HAP-1 (cell line): ENCODE results near the gene ADAP1.
"Not testable (repeated sequence)": the region's sequence is repeated elsewhere in the genome, so short reads cannot be mapped to it uniquely, and the experiment has no call there.

Experiments
- DNase-seq, 2 experiments: peaks; one replicate each; pipeline ENCODE4 v3.0.0-alpha.2; 2016 to 2020; ENCODE audit warnings: low spot score in 2 of 2
- H3K27me3 ChIP-seq: fragments of 250-450 bp; sonication (Bioruptor Pico); 2 replicates; pipeline ENCODE4 v1.5.1; 2020; ENCODE audit warnings: low read depth, mild to moderate bottlenecking, moderate library complexity
- H3K36me3 ChIP-seq: fragments of 250-450 bp; sonication (Bioruptor Pico); replicated peaks from 2 replicates; pipeline ENCODE4 v1.5.1; 2020; ENCODE audit warnings: mild to moderate bottlenecking
- H3K4me1 ChIP-seq: fragments of 250-450 bp; sonication (Bioruptor Pico); 2 replicates; pipeline ENCODE4 v1.5.1; 2020; ENCODE audit warnings: mild to moderate bottlenecking
- H3K4me3 ChIP-seq: fragments of 250-450 bp; sonication (Bioruptor Pico); 2 replicates; pipeline ENCODE4 v1.5.1; 2020; ENCODE audit warnings: mild to moderate bottlenecking, moderate library complexity
- H3K9me3 ChIP-seq: fragments of 250-450 bp; sonication (Bioruptor Pico); 2 replicates; pipeline ENCODE4 v1.5.1; 2020; ENCODE audit warnings: mild to moderate bottlenecking, moderate library complexity
- in situ Hi-C: fragments of 300-500 bp; cut with MboI; formaldehyde crosslinking; loops from 3 replicates; pipeline ENCODE4 v1.14.3; 2020; ENCODE audit warnings: low sequenced_read_pairs, inconsistent platforms, mixed read lengths

Gene ADAP1

GRCh38 chr7:954330-955238 is at the start of gene ADAP1:
Gene ADAP1, minus strand, starts transcription at chr7:954680. Its CDS starts 203 bp downstream, at chr7:954477.
- Histone ChIP-seq H3K4me3 (peak within 1 kb of the TSS; percentile 41), H3K36me3 (no peaks in the 10 kb centered on the region), H3K27me3 (no peaks in the 10 kb centered on the region), H3K4me1 (no peaks in the 10 kb centered on the region), H3K9me3 (no peaks in the 10 kb centered on the region)
- in situ Hi-C loops = no loop called here
- DNase-seq = peak in 1 of 2 experiments; percentile 61

- not testable (repeated sequence) for H3K4me3 ChIP-seq
Observed at GRCh38 chr7:1002445-1002844, 48.0 kb upstream of the ADAP1 start.

DNA sequence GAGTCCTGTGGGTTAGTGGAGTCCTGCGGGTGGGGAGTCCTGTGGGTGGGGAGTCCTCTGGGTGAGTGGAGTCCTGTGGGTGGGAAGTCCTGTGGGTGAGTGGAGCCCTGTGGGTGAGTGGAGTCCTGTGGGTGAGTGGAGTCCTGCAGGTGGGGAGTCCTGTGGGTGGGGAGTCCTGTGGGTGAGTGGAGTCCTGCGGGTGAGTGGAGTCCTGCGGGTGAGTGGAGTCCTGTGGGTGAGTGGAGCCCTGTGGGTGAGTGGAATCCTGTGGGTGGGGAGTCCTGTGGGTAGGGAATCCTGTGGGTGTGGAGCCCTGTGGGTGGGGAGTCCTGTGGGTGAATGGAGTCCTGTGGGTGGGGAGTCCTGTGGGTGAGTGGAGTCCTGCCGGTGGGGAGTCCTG is 47.5 kb upstream of the ADAP1 start:
- H3K36me3 ChIP-seq, H3K27me3 ChIP-seq, H3K4me3 ChIP-seq, H3K9me3 ChIP-seq, in situ Hi-C loops, DNase-seq, H3K4me1 ChIP-seq: not testable (repeated sequence)

More at GRCh38 chr7:1002445-1002844, 48.0 kb upstream of the ADAP1 start:
- DNase-seq, H3K27me3 ChIP-seq, in situ Hi-C loops, H3K4me1 ChIP-seq, H3K9me3 ChIP-seq, H3K36me3 ChIP-seq: not testable (repeated sequence)

- in situ Hi-C loops, DNase-seq, H3K9me3 ChIP-seq, H3K4me1 ChIP-seq, H3K4me3 ChIP-seq, H3K36me3 ChIP-seq, H3K27me3 ChIP-seq: not testable (repeated sequence)
Observed at GRCh38 chr7:1001069-1001770, 46.7 kb upstream of the ADAP1 start.

DNA sequence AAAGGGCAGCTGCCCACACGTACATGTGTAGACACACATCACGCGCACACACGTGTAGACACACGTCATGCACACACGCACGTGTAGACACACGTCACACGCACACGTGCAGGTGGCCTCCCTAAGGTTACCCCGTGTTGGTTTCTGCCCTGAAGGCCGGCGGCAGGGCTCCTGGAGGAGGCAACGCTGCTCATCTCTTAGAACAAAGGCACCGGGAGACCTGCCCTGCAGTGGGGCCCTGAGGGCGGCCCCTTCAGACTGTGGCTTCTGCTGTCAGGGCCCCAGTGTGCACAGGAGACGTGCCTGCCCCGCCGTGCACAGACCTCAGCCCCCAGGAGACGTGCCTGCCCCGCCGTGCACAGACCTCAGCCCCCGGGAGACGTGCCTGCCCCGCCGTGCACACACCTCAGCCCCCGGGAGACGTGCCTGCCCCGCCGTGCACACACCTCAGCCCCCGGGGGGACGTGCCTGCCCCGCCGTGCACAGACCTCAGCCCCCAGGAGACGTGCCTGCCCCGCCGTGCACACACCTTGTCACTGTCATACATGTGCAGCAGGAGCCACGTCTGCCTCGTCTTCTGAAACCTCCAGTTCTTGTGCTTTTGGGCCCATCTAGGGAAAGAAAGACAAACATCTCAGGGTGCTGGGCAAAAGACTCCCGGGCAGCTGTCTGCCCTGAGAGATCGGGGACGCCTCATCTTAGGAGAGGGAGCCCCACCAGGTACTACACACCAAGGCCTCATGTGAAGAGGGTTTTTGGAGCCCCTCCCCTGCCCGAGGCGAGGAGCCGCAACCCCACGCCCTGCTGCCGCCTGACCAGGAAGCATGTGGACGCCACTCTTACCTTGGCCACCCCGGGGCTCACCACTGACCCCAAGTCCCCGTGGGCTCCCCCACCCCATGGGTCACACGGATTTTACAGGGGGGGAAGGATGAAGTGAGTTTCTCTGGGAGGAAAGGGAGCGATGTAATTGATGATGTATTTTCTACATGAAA is 45.8 kb upstream of the ADAP1 start:
- H3K4me3 ChIP-seq = no peak overlapping the region
- no peaks in the 10 kb centered on the region for H3K9me3 ChIP-seq
- no peak for DNase-seq
- no peaks in the 10 kb centered on the region for H3K27me3 ChIP-seq
- no peaks in the 10 kb centered on the region; the same call in 1 of the 2 replicates for H3K36me3 ChIP-seq
- no peaks in the 10 kb centered on the region for H3K4me1 ChIP-seq
- in situ Hi-C loops = no loop called here

GRCh38 chr7:999149-999879 is 44.8 kb upstream of the ADAP1 start:
- Histone ChIP-seq H3K27me3 (no peaks in the 10 kb centered on the region), H3K9me3 (no peaks in the 10 kb centered on the region), H3K36me3 (no peaks in the 10 kb centered on the region; the same call in 1 of the 2 replicates), H3K4me3 (no peak overlapping the region), H3K4me1 (no peaks in the 10 kb centered on the region)
- in situ Hi-C loops = no loop called here
- no peak for DNase-seq

GRCh38 chr7:997404-998395 is 43.2 kb upstream of the ADAP1 start:
- H3K27me3 ChIP-seq = no peaks in the 10 kb centered on the region
- H3K36me3 ChIP-seq = no peaks in the 10 kb centered on the region; the same call in 1 of the 2 replicates
- H3K9me3 ChIP-seq = no peaks in the 10 kb centered on the region
- peaks cover 2% of the 10 kb centered on the region; the same call in 1 of the 2 replicates for H3K4me1 ChIP-seq
- no peak for DNase-seq
- H3K4me3 ChIP-seq = no peak overlapping the region
- in situ Hi-C loops = no loop called here

- in situ Hi-C loops = no loop called here
- DNase-seq = no peak
- Histone ChIP-seq H3K36me3 (no peaks in the 10 kb centered on the region; the same call in 1 of the 2 replicates), H3K27me3 (no peaks in the 10 kb centered on the region), H3K4me1 (peaks cover 2% of the 10 kb centered on the region; the same call in 1 of the 2 replicates), H3K9me3 (no peaks in the 10 kb centered on the region), H3K4me3 (no peak overlapping the region)
Observed at GRCh38 chr7:996079-996872, 41.8 kb upstream of the ADAP1 start.

DNA sequence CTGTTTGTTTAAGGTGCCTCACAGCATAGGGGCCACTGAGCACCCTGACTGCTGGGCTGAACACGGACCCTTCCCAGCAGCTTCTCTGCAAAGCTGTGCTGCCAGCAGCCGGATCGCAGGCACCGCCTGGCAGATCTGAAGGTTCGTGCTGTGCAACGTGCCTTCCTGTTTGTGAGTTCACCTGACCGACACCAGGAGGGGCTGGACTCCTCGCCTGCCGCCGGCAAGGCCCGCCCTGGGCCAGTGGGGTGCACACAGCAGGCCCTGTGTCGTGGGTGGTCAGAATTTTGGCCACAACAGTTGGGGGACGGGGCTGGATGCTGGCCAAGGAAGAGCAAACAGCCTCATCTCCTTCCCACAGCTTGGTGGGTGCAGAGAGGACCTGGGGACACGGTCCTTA is 41.1 kb upstream of the ADAP1 start:
- no peaks in the 10 kb centered on the region for H3K9me3 ChIP-seq
- no peak overlapping the region for H3K4me3 ChIP-seq
- H3K4me1 ChIP-seq = peaks cover 2% of the 10 kb centered on the region; the same call in 1 of the 2 replicates
- H3K27me3 ChIP-seq = no peaks in the 10 kb centered on the region
- no peak for DNase-seq
- H3K36me3 ChIP-seq = no peaks in the 10 kb centered on the region; the same call in 1 of the 2 replicates
- in situ Hi-C loops = no loop called here

GRCh38 chr7:994592-995308 is 40.3 kb upstream of the ADAP1 start:
- in situ Hi-C loops = loop anchor here (5.0 kb wide), 2 partner anchors 73 to 183 kb away; no protein-coding TSS in a partner anchor

More at GRCh38 chr7:994592-995308, 40.3 kb upstream of the ADAP1 start:
- Histone ChIP-seq H3K36me3 (no peaks in the 10 kb centered on the region; the same call in 1 of the 2 replicates), H3K4me1 (peaks cover 2% of the 10 kb centered on the region; the same call in 1 of the 2 replicates), H3K4me3 (no peak overlapping the region), H3K9me3 (no peaks in the 10 kb centered on the region), H3K27me3 (no peaks in the 10 kb centered on the region)
- DNase-seq = no peak
